ENCODE measurements around the gene LITAFD. TPM values are rescaled to one million over a fixed set of nuclear protein-coding genes. Genes with fewer than 3 reads are reported as not detected.

LITAFD gene
- total and polyA plus RNA-seq, 9 of the 15 experiments (the other 6 are each of a cell fraction or from before 2014, with no cell fraction given), result not detected

GRCh38 chr16:8854298-8854948, 27.7 kb upstream of the LITAFD start:
- H3K27ac ChIP-seq (ENCODE audit: extremely low read depth, low read depth, low read length), result no peak overlapping the region
- H3K9ac ChIP-seq (ENCODE audit: insufficient read depth in 1 of 2, low read depth in 2 of 2, low read length in 2 of 2), result no peak overlapping the region
- H3K9me1 ChIP-seq (ENCODE audit: control insufficient read depth, insufficient read depth, low read length), result peaks cover 3% of the 10 kb centered on the region
- no peak for FAIRE-seq
- H3K4me2 ChIP-seq (ENCODE audit: insufficient read depth, low read length), result no peak overlapping the region
- in situ Hi-C loops (cut with MboI), result no loop called here
- peaks cover 88% of the 10 kb centered on the region; the same call in 2 of the 3 replicates for H3K36me3 ChIP-seq (ENCODE audit: control insufficient read depth, insufficient read depth, low read length)
- H3K27me3 ChIP-seq (ENCODE audit: control insufficient read depth in 2 of 2, insufficient read depth in 2 of 2, low read length in 2 of 2), result no peaks in the 10 kb centered on the region
- BruUV-seq (replicated peaks), result no TSS peak
- H3K9me3 ChIP-seq (replicated peaks; ENCODE audit: control insufficient read depth, insufficient read depth, low read depth, low read length), result no peaks in the 10 kb centered on the region
- DNase-seq (ENCODE audit: extremely low read depth in 1 of 4, low spot score in 3 of 4), result no peak
- H4K20me1 ChIP-seq (replicated peaks; ENCODE audit: control insufficient read depth, insufficient read depth, low read length), result peaks cover 2% of the 10 kb centered on the region
- POLR2A ChIA-PET, result interaction anchor here (0.6 to 2.3 kb wide), 7 partner anchors 9 to 110 kb away, joined by 3 to 11 read pairs (median 3); partner anchors contain the start of gene CARHSP1
- intact Hi-C loops (cut with micrococcal nuclease), result no loop called here
- CTCF ChIA-PET (ENCODE audit: low intra/inter-chr PET ratio), result interaction anchor here (0.6 kb wide), 1 partner anchor 26 kb away, joined by 3 read pairs; no protein-coding TSS in a partner anchor
- H3K4me3 ChIP-seq, result no peak overlapping the region
- 85% methylated on average over 8 of the region's 9 CpGs for WGBS (ENCODE audit: insufficient coverage, low coverage, missing lambda C conversion rate)
- ATAC-seq, result no peak
- peaks cover 4% of the 10 kb centered on the region; the same call in 1 of the 3 replicates for H3K79me2 ChIP-seq (ENCODE audit: control insufficient read depth, insufficient read depth, low read length)
- no peak for TF ChIP-seq MGA (IDR thresholded peaks at IDR 0.05)
- TF ChIP-seq CBX5 (IDR thresholded peaks at IDR 0.05; ENCODE audit: borderline replicate concordance, low read depth), result no peak
- TF ChIP-seq POLR2B (IDR thresholded peaks at IDR 0.05; ENCODE audit: low read depth, partially characterized antibody), result peak; percentile 6
- no peak for TF ChIP-seq PPARD (CRISPR knock-in tag; IDR thresholded peaks at IDR 0.05)
- no peak for TF ChIP-seq ETV6 (IDR thresholded peaks at IDR 0.05; ENCODE audit: borderline replicate concordance in 1 of 2, low read depth in 2 of 2, low read length in 1 of 2)
- no peak for TF ChIP-seq ETV6 (CRISPR knock-in tag; IDR thresholded peaks at IDR 0.05; ENCODE audit: borderline replicate concordance)
- peaks cover 0 to 13% of the 10 kb centered on the region in 2 experiments; a peak in 1 of 5 replicates for H3K4me1 ChIP-seq (replicated peaks in 1 of 2; ENCODE audit: control insufficient read depth in 2 of 2, insufficient read depth in 2 of 2, low read length in 2 of 2)
- H2AFZ ChIP-seq (ENCODE audit: low read depth, low read length), result no peak overlapping the region
